Measurements from ENCODE around the gene PGM2. TPM values are rescaled to one million over a fixed set of nuclear protein-coding genes. Genes with fewer than 3 reads are reported as not detected.
A peak's percentile ranks its signal among the peaks of the same experiment; 100 is the strongest.
"Not testable (repeated sequence)": the region's sequence is repeated elsewhere in the genome, so short reads cannot be mapped to it uniquely, and the experiment has no call there.

Gene PGM2
- total RNA-seq, 1 donor from 2014 or later: 32.1 TPM

DNA sequence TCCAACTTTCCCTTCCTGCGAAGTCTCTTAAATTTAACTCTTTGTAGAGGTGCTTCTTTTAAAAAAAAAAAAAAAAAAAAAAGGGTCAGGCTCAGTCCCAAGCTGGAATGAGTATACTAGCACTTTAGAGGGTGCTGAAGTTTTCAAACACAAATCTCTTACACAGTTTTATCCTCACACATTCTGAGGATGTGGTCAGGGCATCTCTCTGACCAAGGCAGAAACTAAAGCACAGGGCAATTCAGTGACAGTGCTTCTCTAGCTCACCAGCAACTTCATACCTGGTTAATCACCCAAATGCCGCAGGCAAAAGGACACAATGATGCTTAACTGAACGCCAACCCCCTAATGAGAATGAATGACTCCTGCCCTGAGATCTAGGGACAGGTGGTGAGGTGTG lies 9.8 kb upstream of the PGM2 start:
- DNase-seq (ENCODE audit: extremely low read depth, low read depth, low spot score): no peak

DNA sequence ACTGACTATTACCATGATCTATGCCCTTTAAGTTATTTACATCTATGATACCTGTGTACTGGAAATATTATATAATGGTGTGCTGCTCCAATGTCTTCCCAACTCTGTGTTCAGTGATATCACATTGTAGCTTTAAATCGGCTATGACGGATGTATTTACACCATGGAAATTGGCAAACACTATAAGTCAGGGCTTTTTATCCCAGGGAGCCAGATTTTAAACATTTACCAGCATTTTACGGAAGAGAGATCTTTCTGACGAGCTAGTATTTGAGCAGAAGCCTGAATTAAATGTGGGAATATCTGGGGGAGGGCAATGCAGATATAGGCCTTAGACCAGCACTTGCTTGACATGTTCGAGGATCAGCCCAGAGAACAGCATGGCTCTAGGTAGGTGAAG lies 7.7 kb upstream of the PGM2 start:
- DNase-seq (ENCODE audit: extremely low read depth, low read depth, low spot score): no peak

DNA sequence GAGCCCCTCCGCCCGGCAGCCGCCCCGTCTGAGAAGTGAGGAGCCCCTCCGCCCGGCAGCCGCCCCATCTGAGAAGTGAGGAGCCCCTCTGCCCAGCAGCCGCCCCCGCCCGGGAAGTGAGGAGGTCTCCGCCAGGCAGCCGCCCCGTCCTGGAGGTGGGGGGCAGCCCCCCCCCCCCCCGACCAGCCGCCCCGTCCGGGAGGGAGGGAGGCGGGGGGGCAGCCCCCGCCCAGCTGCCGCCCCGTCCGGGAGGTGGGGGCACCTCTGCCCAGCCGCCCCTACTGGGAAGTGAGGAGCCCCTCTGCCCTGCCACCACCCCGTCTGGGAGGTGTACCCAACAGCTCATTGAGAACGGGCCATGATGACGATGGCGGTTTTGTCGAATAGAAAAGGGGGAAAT lies 6.0 kb upstream of the PGM2 start:
- not testable (repeated sequence) for DNase-seq (ENCODE audit: extremely low read depth, low read depth, low spot score)

DNA sequence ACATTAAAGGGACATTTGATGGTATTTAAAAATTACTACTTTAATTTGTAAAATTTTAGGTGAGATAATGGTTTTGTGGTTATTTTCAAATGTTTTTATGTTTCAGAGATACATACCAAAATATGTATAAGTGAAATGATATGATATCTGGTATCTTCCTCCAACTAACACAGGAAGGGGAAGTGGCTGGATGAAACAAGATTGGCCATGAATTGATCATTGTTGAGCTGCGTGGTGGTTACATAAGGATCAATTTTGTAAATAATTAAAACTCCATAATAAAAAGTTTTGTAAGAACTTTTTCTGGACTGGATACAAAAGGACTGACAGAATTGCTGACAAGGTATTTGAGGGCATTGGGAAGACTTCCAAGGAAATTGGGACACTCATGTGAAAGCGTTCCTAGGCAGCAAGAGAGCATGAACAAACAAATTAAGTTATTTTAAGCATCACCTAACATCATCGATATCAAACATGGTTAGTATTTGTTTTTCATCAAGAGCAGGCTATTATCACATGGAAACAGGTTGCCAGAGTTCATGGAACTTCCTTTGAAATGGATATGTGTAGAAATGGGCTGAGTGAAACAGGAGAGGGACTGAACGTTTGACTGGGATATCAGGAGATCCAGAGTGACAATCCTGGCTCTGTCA lies 4.4 kb upstream of the PGM2 start:
- DNase-seq (ENCODE audit: extremely low read depth, low read depth, low spot score): no peak

DNA sequence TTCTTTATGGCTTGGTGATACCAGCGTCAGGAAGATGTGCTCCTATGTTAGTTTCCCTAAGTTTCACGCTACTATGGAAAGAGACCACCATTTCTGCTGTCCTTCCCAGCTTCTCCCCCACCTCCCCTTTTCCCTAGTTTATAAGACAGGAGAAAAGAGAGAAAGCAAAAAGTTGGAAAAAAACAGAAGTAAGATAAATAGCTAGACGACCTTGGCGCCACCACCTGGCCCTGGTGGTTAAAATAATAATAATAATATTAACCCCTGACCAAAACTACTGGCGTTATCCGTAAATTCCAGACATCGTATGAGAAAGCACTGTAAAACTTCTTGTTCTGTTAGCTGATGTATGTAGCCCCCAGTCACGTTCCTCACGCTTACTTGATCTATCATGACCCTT lies 985 bp upstream of the PGM2 start:
- DNase-seq (ENCODE audit: extremely low read depth, low read depth, low spot score): not testable (repeated sequence)

DNA sequence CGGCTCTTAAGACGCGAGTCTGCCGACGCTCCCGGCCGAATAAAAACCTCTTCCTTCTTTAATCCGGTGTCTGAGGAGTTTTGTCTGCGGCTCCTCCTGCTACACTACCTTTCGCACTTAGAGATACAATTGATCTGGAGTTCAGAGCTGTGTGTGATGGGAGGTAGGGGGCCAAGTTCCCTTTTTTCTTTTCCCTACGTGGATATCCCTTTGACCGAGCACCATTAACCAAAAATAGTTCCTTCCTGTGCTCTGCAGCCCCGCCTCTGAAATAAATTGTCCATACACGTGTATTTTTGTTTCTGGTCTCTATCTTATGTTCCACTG lies 555 bp upstream of the PGM2 start:
- no peak for DNase-seq (ENCODE audit: extremely low read depth, low read depth, low spot score)

DNA sequence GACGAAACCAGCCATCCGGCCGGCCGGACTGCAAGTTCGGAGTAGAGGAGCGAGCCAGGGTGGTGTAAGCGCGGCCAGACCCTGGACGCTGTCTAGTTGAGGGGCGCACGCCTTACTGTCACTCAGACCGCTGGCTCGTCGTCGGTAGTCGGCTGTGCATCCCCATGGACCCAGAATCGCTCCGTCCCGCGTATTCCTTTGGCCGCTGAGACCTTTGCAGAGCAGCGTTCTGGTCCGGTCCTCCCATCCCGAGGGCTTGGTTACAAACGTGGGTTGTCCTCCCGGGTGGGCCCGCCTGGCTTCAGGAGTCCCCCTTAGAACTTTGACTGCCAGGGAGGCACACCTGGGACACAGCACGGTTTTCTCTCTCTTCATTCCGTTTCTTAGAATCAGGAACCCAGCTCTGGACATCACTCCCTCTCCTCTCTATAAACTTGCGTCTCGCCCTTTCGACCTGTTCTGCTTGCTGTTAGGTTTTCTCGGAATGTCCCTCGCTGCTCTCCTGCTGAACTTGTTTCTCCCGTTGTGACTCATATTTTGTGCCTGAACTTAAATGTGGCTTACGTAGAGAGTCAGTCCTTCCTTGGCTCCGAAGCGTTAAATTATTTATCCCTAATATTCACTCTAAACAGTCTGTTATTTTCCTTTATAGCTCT lies 672 bp downstream of the PGM2 start:
- no peak for DNase-seq (ENCODE audit: extremely low read depth, low read depth, low spot score)

DNA sequence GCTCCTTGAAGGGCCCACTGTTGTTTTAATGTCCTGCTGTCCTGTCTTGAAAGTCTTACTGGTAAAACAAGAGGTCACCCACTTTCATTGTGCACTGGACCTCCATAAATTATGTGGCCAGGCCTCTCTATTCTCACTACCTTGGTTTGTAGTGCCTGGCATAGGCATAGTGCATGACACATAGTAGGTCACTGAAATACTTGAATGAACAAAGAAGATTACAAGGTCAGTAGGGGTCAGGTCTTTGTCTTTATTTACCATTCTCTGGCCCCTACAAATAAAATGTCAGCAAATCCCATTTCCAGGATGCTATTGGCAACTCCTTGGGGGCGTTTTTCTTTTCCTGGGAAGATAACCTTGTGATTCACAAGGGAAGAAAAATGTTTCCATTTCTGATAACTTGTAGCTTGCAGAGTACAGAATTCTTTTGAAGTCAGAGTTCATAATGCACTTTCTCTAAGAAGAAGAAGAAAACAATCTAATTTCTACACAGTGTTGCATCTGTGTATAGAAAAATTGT lies 1.4 kb downstream of the PGM2 start:
- DNase-seq (ENCODE audit: extremely low read depth, low read depth, low spot score): no peak

DNA sequence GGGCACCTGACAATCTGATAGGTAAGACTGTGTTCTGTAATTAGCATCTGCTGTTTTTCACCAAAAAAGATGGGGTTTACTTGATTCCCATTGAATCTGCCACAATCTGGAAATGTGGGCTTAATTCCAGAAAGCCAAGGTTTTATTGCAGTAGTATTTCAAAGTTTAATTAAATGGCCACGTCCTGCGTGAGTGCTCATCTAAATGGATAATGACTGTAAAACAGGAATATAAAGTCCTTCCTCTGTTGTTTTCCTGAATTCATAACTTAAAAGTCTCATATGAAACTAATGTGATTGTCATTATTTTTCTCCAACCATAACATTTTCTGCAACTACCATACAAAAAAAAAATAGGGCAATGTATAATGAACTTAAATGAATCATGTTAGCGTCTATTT lies 2.4 kb downstream of the PGM2 start:
- no peak for DNase-seq (ENCODE audit: extremely low read depth, low read depth, low spot score)

DNA sequence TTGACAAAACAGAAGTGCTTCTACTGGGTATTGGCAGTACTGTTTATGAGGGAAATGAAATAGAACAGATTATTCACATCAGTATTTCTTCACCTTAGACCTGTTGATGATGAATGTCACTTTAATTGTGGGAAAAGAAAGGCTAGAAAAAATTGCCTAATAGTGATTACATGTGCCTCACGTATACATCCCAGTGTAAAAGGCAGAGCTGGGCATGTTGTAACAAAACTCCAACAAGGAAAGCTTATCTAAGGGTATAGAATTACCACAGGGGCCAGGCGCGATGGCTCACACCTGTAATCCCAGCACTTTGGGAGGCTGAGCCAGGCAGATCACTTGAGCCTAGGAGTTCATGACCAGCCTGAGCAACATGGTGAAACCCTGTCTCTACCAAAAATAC lies 4.2 kb downstream of the PGM2 start:
- no peak for DNase-seq (ENCODE audit: extremely low read depth, low read depth, low spot score)

DNA sequence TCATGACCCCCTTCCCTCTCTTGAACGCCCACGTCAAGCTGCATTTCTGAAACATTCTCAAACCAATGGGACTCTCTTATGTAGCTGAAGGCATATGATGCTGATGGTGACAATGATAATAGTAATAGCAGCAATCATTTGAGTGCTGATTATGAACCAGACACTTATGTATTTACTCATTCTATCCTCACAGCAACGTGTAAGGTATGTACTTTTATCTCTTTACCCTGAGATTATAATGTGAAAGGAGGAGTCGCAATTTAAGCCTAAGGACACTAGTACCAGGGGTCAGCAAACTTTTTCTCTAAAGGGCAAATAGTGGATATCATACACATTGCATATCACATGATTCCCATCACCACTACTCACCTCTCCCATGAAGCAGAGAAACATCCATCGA lies 8.5 kb downstream of the PGM2 start:
- DNase-seq (ENCODE audit: extremely low read depth, low read depth, low spot score): no peak

DNA sequence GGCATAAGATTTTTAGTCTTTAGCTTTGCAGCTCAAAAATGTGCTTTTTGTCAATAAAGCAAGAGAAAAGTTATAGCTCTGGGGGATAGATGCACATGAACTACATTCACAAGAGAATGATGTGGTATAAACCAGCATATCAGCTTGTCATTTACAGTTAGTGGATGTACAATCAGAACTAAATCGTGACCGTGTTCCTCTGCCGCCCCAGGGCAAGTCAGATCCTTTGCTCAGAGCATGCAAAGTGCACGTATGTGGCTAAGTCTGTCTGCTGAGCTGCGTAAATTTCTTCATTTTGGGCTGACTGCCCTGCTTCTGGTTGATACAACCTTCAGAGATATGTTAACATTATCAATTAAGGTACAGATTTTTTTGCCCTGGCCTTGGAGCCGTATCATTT lies 9.3 kb downstream of the PGM2 start:
- no peak for DNase-seq (ENCODE audit: extremely low read depth, low read depth, low spot score)

DNA sequence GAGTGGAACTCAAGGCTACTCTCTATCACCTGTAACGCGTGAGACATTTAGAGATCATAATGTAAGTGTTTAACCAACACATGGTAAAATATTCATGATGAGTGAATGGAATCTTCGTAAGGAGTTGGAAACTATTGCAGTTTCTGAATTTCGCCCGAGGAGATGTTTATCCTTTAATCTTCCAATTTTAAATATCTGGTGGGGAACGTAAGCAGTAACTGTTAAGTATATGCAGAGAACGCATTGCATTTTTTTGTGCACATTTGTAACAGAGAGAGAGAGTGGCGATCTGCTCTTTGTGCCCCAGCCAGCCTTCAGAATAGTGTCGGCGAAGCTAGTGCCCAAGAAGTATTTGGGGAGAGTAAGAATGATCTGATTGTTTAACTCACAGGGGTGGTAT lies 9.8 kb downstream of the PGM2 start:
- no peak for DNase-seq (ENCODE audit: extremely low read depth, low read depth, low spot score)

DNA sequence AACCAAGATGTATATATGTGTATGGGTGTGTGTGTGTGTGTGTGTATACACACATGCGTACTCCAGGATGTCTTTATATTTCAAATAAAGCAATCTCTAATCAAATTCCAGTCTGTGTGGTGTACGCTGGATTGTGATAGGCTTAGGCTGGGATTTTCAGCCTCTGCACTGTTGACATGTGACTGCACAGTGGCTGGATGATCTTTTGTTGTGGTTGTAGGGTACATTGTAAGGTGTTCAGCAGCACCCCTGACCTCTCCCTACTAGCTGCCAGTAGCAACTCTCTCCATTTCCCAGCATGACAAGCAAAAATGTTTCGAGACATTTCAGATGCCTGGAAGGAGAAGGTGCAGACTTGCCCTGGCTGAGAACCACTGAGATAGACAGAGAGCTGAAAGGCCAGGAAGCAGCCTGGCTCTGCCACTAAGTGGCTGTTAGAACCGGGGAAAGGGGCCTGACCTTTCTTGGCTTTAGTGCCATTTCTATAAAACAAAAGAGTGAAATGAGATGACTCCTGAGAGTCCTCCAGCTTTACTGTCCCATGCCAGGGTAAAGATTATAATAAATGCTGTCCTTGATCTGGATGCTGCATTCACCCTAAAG lies 10.5 kb downstream of the PGM2 start:
- no peak for DNase-seq (ENCODE audit: extremely low read depth, low read depth, low spot score)

DNA sequence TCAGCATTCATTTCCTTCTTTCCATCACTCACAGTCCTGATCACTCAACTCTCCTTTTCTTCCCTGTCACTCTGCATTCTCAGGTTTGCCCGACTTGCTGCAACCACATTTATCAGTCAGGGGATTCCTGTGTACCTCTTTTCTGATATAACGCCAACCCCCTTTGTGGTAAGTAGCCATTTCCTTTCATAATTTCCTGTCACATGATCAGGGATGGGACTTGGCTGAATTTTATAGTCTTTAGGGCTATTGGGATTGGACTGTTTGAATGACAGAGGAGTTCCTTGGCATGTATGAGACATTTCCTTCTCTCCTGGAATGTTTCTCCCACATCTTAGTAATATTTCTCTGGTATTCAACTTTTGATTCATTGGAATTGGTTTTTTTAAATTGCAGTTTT lies 11.0 kb downstream of the PGM2 start:
- DNase-seq (ENCODE audit: extremely low read depth, low read depth, low spot score): peak; percentile 92

DNA sequence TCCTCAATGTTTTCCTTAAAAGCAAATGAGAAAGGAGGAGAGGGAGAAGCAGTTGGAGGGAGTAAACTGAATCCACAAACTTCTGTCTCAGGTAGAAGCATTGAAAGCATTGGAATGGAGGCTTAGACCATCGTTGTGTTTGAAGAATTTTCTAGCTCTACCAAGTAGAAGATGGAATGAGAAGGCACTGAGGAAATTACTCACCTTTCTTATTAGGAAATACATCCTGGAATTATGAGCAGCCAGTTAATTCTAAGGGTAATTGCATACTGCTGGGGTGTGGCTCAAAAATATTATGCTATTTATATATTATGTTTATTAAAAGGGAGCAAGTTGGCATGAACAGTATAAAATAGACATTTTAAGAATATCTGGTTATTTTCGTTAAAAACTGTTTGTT lies 12.9 kb downstream of the PGM2 start:
- no peak for DNase-seq (ENCODE audit: extremely low read depth, low read depth, low spot score)

DNA sequence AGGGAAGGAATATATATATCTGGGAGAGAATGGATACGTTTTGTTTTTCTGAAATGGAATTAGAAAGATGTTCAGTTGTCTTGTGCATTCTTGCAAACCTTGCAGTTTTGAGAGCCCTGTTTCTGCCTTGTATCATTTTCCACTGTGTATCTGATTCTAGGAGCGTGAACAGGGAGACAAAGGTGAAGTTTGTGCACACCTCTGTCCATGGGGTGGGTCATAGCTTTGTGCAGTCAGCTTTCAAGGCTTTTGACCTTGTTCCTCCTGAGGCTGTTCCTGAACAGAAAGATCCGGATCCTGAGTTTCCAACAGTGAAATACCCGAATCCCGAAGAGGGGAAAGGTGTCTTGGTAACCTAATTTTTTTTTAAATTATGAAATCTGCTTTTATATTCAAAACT lies 17.7 kb downstream of the PGM2 start:
- DNase-seq (ENCODE audit: extremely low read depth, low read depth, low spot score): no peak

DNA sequence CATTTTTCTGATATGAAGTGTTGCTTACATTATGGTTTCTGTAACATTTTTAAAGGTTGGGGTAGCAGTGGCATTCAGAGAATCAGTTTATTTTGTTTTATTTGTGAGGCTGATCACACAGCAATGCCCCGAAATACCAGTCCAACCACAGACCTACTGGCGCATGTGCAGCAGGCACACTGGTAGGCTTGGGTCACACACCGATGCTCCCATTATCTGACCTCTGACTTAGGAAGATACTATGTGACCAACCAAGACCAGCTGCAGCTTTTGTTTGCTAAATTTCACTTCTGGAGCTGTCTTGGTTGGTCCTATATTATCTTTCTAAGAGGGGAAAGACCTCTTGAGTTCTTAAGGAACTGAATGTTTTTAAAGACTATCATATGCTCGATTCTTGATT lies 18.7 kb downstream of the PGM2 start:
- DNase-seq (ENCODE audit: extremely low read depth, low read depth, low spot score): no peak

DNA sequence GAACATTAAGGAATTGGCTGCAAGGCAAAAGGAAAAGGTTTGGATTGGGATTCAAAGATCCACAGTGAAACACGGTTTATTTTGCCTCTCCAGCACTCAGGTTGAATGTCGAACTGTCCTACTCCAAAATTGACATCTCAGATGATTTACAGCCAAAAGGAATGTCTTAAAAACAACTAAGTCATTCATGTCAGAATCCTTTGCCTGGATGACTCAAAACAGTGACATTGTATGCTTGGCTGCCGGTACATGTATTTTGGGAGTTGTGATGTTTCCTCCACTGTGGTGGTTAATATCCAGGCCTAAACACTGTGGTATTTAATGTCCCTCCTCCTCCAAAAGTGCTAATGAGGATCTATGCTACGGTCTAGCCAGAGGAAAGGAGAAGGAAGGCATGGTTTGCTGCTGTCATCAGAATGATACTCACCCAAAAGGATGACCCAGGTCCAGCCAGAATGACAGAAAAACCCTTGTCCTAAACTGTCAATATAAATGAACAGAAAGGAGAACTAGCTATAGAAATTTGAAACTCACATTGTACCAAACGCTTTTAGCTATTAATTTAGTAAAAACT lies 20.9 kb downstream of the PGM2 start:
- DNase-seq (ENCODE audit: extremely low read depth, low read depth, low spot score): no peak

DNA sequence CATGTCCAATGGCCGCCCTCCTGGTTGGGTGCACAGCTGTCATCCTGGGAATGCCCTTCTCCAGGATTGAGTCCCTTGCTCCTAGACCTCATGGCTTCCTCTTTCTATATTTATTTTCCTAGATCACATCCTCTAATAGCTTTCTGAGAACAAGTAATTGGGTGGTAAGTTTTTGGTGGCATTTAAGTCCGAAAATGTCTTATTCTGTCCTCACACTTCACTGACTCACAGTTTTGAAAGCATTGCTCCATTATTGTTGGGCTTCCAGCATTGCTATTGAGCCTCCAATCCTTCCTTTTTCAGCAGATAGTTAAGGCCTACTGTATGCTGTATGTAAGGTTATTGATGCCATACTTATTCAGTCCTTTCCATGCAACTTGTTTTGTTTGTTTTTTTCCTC lies 25.9 kb downstream of the PGM2 start:
- DNase-seq (ENCODE audit: extremely low read depth, low read depth, low spot score): no peak

DNA sequence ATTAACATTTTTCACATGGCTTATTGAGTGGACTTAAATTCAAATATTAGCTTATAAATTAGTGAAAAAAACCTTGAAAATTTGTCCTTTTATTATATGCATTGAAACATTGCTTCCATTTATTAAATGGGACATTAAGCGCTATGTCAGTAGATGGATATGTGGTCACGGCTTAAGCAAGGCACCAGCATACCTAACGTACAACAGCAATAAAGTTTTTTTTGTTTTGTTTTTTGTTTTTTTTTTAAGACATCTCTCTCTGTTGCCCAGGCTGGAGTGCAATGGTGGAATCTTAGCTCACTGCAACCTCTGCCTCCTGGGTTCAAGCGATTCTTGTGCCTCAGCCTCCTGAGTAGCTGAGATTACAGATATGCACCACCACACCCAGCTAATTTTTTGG lies 31.6 kb downstream of the PGM2 start:
- no peak for DNase-seq (ENCODE audit: extremely low read depth, low read depth, low spot score)

DNA sequence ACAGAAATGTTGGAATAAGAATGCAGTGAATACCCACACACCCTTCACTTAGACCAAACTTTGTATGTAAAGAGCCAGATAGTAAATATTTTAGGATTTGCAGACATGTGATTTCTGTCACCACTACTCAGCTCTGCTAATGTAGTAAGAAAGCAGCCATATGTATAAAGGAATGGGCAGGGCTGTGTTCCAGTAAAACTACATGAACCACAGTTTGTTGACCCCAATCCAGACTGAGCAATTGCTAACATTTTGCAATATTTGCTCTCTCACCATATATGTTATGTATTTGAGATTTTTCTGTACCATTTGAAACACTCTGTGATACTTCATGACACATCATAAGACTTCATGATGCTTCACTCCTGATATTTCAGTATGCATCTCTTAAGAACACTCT lies 32.4 kb downstream of the PGM2 start:
- DNase-seq (ENCODE audit: extremely low read depth, low read depth, low spot score): no peak
